Neural cell (in vitro differentiated cells): ENCODE data around the gene LRSAM1. TPM values are rescaled to one million over a fixed set of nuclear protein-coding genes. Genes with fewer than 3 reads are reported as not detected.

Experiments used
- H2AFZ ChIP-seq: fragments of 200-600, 300-800 bp; sonication (generic), shearing (Covaris generic); 2 replicates; pipeline ENCODE4 v1.6.0; 2014; ENCODE audit warnings: low read depth, mild to moderate bottlenecking, antibody characterized with exemption, low read length, moderate library complexity
- H3F3A ChIP-seq: fragments of 200-600 bp; shearing (Covaris generic); 2 replicates; pipeline ENCODE4 v1.6.1; 2016; ENCODE audit warnings: mild to moderate bottlenecking, moderate library complexity, mixed read lengths, antibody characterized with exemption, low read length; ENCODE audit not compliant: insufficient read depth, poor library complexity, severe bottlenecking
- H3K27ac ChIP-seq: fragments of 200-600, 300-800 bp; sonication (generic), shearing (Covaris generic); 2 replicates; pipeline ENCODE4 v1.5.1; 2014; ENCODE audit warnings: mild to moderate bottlenecking, low read length, moderate library complexity
- H3K27me3 ChIP-seq: fragments of 300-800, 200-600 bp; sonication (generic), shearing (Covaris generic); 2 replicates; pipeline ENCODE4 v1.6.0; 2014; ENCODE audit warnings: mild to moderate bottlenecking, low read depth, low read length, moderate library complexity; ENCODE audit not compliant: insufficient read depth
- H3K36me3 ChIP-seq: fragments of 300-800, 200-600 bp; sonication (generic), shearing (Covaris generic); 2 replicates; pipeline ENCODE4 v1.5.1; 2014; ENCODE audit warnings: mild to moderate bottlenecking, antibody characterized with exemption, low read length, moderate library complexity; ENCODE audit not compliant: insufficient read depth
- H3K4me2 ChIP-seq: fragments of 300-800, 200-600 bp; sonication (generic), shearing (Covaris generic); 2 replicates; pipeline ENCODE4 v1.6.0; 2014; ENCODE audit warnings: mild to moderate bottlenecking, low read length
- H3K4me3 ChIP-seq: fragments of 300-800, 200-600 bp; sonication (generic), shearing (Covaris generic); 2 replicates; pipeline ENCODE4 v1.5.1; 2014; ENCODE audit warnings: mild to moderate bottlenecking, low read length, moderate library complexity
- H3K79me2 ChIP-seq: fragments of 200-600 bp; shearing (Covaris generic); replicated peaks from 2 replicates; pipeline ENCODE4 v1.6.0; 2014; ENCODE audit warnings: mild to moderate bottlenecking, low read length, moderate library complexity; ENCODE audit not compliant: insufficient read depth
- H3K9ac ChIP-seq: fragments of 300-800, 200-600 bp; sonication (generic), shearing (Covaris generic); 2 replicates; pipeline ENCODE4 v1.6.1; 2016; ENCODE audit warnings: mild to moderate bottlenecking, low read length, mixed read lengths
- H3K9me2 ChIP-seq: fragments of 200-600 bp; shearing (Covaris generic); 2 replicates; pipeline ENCODE4 v1.6.1; 2016; ENCODE audit warnings: mild to moderate bottlenecking, low read length, mixed read lengths; ENCODE audit not compliant: insufficient read depth
- H3K9me3 ChIP-seq: fragments of 200-600, 300-800 bp; sonication (generic), shearing (Covaris generic); 2 replicates; pipeline ENCODE4 v1.6.1; 2016; ENCODE audit warnings: mild to moderate bottlenecking, mixed run types, low read length, moderate library complexity, mixed read lengths
- H4K20me1 ChIP-seq: fragments of 200-600 bp; shearing (Covaris generic); 2 replicates; pipeline ENCODE4 v1.6.1; 2016; ENCODE audit warnings: mild to moderate bottlenecking, mixed run types; ENCODE audit not compliant: insufficient read depth
- EP300 ChIP-seq: fragments of 450-650 bp; conservative IDR thresholded peaks from 2 replicates; pipeline ENCODE4 v1.6.1; 2014; ENCODE audit warnings: antibody characterized with exemption, mild to moderate bottlenecking, moderate library complexity; ENCODE audit not compliant: poor library complexity, severe bottlenecking
- EZH2 ChIP-seq: fragments of 200-600, 300-800 bp; shearing (Covaris generic), sonication (generic); IDR thresholded peaks from 2 replicates; pipeline ENCODE4 v1.6.1; 2014; ENCODE audit warnings: antibody characterized with exemption, low read length, borderline replicate concordance, mild to moderate bottlenecking; ENCODE audit not compliant: insufficient read depth, poor library complexity, severe bottlenecking
- MXI1 ChIP-seq: fragments of 450-650 bp; conservative IDR thresholded peaks from 2 replicates; pipeline ENCODE4 v1.6.1; 2014; ENCODE audit warnings: antibody characterized with exemption, mild to moderate bottlenecking; ENCODE audit not compliant: poor library complexity, severe bottlenecking
- POLR2AphosphoS5 ChIP-seq: IDR thresholded peaks from 2 replicates; pipeline ENCODE4 v1.6.1; 2012
- RAD21 ChIP-seq: fragments of 450-650 bp; conservative IDR thresholded peaks from 2 replicates; pipeline ENCODE4 v1.6.1; 2014; ENCODE audit warnings: antibody characterized with exemption, mild to moderate bottlenecking, moderate library complexity
- SMC3 ChIP-seq: fragments of 450-650 bp; conservative IDR thresholded peaks from 2 replicates; pipeline ENCODE4 v1.6.1; 2014; ENCODE audit warnings: antibody characterized with exemption, mild to moderate bottlenecking, moderate library complexity; ENCODE audit not compliant: poor library complexity
- TAF1 ChIP-seq: IDR thresholded peaks from 2 replicates; pipeline ENCODE4 v1.6.1; 2012; ENCODE audit warnings: low read depth
- polyA plus RNA-seq: library from polyadenylated mRNA; depleted of rRNA; stranded (reverse); fragments of >200 nt; gene quantifications from 2 replicates; pipeline ENCODE4 v1.2.3, GENCODE V29; 2014
- TF ChIP-seq, protein P1 (sequence below): IDR thresholded peaks from 2 replicates; pipeline ENCODE4 v1.6.1; 2012; ENCODE audit warnings: borderline replicate concordance
- TF ChIP-seq, protein P2 (sequence below): fragments of 450-650 bp; IDR thresholded peaks from 2 replicates; pipeline ENCODE4 v1.5.1; 2014; ENCODE audit warnings: antibody characterized with exemption, mild to moderate bottlenecking, moderate library complexity; ENCODE audit not compliant: poor library complexity, severe bottlenecking

Gene LRSAM1
- polyA plus RNA-seq, 1 donor from 2014 or later, result 21.6 TPM

DNA sequence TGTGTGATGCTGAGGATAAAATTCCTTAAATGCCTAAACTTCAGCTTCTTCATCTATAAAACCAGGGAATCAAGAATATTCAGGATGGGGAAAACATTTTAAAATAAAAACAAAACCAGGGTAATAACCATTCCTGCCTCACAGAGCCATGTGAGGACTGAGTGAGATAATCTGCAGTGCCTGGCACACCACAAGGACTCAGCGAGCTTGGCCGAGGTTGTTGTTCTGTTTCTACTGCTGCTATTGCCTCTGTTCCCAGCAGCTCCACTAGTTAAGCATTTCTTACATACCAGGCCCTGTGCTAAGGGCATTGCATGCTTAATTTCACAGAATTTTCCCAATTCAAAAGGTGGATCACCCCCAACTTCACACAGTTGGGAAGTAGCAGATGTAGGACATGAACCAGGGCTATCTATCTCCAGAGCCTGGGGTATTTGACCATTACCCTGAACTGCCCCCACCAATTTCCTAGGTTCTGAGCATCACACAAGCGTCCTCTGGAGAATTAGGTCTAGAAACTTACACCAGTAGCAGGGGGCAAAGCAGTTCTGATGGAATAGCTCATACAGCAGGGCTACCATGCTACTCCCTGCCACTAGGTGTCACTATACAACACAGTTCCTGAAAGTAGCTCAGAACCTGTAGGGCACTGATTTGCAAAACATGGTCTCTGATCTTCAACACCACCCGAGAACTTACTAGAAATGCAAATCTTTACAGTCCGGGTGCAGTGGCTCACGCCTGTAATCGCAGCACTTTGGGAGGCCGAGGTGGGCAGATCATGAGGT, 74.3 kb downstream of the LRSAM1 start:
- Histone ChIP-seq H2AFZ (no peak overlapping the region), H3K9me2 (no peaks in the 10 kb centered on the region), H3K9me3 (peaks cover 5% of the 10 kb centered on the region), H3F3A (no peaks in the 10 kb centered on the region), H3K4me3 (no peak overlapping the region), H3K27ac (no peak overlapping the region), H4K20me1 (no peaks in the 10 kb centered on the region), H3K27me3 (no peaks in the 10 kb centered on the region), H3K36me3 (peaks cover 16% of the 10 kb centered on the region), H3K9ac (no peak overlapping the region), H3K4me2 (no peak overlapping the region), H3K79me2 (no peaks in the 10 kb centered on the region)
- TF ChIP-seq RAD21, result no peak
- peak; percentile 14 for TF ChIP-seq SMC3
- TF ChIP-seq EP300, result no peak
- TF ChIP-seq TAF1, result no peak
- TF ChIP-seq, protein P1, sequence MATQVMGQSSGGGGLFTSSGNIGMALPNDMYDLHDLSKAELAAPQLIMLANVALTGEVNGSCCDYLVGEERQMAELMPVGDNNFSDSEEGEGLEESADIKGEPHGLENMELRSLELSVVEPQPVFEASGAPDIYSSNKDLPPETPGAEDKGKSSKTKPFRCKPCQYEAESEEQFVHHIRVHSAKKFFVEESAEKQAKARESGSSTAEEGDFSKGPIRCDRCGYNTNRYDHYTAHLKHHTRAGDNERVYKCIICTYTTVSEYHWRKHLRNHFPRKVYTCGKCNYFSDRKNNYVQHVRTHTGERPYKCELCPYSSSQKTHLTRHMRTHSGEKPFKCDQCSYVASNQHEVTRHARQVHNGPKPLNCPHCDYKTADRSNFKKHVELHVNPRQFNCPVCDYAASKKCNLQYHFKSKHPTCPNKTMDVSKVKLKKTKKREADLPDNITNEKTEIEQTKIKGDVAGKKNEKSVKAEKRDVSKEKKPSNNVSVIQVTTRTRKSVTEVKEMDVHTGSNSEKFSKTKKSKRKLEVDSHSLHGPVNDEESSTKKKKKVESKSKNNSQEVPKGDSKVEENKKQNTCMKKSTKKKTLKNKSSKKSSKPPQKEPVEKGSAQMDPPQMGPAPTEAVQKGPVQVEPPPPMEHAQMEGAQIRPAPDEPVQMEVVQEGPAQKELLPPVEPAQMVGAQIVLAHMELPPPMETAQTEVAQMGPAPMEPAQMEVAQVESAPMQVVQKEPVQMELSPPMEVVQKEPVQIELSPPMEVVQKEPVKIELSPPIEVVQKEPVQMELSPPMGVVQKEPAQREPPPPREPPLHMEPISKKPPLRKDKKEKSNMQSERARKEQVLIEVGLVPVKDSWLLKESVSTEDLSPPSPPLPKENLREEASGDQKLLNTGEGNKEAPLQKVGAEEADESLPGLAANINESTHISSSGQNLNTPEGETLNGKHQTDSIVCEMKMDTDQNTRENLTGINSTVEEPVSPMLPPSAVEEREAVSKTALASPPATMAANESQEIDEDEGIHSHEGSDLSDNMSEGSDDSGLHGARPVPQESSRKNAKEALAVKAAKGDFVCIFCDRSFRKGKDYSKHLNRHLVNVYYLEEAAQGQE, result no peak
- TF ChIP-seq EZH2, result no peak
- TF ChIP-seq MXI1, result no peak
- TF ChIP-seq POLR2AphosphoS5, result no peak
- TF ChIP-seq, protein P2, sequence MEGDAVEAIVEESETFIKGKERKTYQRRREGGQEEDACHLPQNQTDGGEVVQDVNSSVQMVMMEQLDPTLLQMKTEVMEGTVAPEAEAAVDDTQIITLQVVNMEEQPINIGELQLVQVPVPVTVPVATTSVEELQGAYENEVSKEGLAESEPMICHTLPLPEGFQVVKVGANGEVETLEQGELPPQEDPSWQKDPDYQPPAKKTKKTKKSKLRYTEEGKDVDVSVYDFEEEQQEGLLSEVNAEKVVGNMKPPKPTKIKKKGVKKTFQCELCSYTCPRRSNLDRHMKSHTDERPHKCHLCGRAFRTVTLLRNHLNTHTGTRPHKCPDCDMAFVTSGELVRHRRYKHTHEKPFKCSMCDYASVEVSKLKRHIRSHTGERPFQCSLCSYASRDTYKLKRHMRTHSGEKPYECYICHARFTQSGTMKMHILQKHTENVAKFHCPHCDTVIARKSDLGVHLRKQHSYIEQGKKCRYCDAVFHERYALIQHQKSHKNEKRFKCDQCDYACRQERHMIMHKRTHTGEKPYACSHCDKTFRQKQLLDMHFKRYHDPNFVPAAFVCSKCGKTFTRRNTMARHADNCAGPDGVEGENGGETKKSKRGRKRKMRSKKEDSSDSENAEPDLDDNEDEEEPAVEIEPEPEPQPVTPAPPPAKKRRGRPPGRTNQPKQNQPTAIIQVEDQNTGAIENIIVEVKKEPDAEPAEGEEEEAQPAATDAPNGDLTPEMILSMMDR, result peak; percentile 45

DNA sequence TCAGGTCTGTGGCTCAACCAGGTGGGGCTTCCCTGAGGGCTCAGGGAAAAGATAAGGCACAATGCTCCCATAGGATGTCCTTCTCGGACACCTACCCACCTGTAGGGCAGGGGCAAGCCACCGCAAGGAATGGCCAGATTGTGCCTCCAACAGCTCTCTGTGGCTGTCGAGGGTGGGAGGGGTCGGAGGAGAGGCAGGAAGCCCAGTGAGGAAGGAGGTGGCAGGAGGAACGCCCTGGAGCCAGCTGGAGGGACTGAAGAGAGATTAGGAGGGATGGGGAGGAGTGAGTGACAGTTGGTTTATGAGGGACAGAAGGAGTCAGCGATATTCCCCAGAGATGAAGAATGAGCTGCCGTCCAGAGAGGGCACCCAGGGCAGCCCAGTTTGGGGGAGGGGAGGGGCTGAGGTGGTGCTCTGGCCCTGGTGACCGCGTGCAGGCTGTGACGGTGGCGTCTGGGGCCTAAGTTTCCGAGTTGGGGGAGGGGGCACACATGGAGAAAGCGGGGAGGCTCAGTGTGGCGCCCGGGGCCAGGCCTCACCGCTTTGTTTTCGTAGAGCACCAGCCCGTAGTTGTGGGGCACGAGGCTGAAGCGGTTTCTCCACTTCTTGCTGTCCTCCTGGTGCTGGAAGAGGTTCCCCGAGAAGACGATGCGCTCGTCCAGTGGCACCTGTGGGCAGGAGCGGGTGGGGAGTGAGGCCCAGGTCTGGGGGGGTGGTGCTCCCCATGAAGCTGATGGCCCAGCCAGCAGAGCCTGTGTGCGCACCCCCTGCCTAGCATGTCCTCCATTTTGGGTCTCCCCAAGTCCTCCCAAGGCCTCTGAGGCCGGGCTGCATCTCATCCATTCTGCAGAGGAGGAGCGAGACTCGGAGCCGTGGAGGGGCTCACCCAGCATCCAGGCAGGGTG, 75.6 kb downstream of the LRSAM1 start:
- no peak overlapping the region for H3K4me2 ChIP-seq
- no peak overlapping the region for H2AFZ ChIP-seq
- H3K36me3 ChIP-seq, result peaks cover 16% of the 10 kb centered on the region
- peaks cover 5% of the 10 kb centered on the region for H3K9me3 ChIP-seq
- H4K20me1 ChIP-seq, result no peaks in the 10 kb centered on the region
- no peak overlapping the region for H3K27ac ChIP-seq
- H3K79me2 ChIP-seq, result no peaks in the 10 kb centered on the region
- no peaks in the 10 kb centered on the region for H3K9me2 ChIP-seq
- H3K27me3 ChIP-seq, result no peaks in the 10 kb centered on the region
- no peak overlapping the region for H3K9ac ChIP-seq
- no peaks in the 10 kb centered on the region for H3F3A ChIP-seq
- H3K4me3 ChIP-seq, result no peak overlapping the region
- TF ChIP-seq EZH2 (no peak), POLR2AphosphoS5 (no peak), TAF1 (no peak), MXI1 (no peak), RAD21 (no peak), SMC3 (no peak), EP300 (no peak)
- TF ChIP-seq, protein P1, result no peak
- TF ChIP-seq, protein P2, result no peak
